ENCODE measurements around the gene NDUFS1. TPM values are rescaled to one million over a fixed set of nuclear protein-coding genes. Genes with fewer than 3 reads are reported as not detected.
A peak's percentile ranks its signal among the peaks of the same experiment; 100 is the strongest.

Gene NDUFS1
- total and polyA plus RNA-seq, 9 of the 15 experiments (the other 6 are each of a cell fraction or from before 2014, with no cell fraction given) = 75.0 to 130 (median 91.5) TPM

GRCh38 chr2:206085742-206086445 lies 73.3 kb downstream of the NDUFS1 start, which contains the start of gene INO80D (continued):
- TF ChIP-seq GTF3C2 (IDR thresholded peaks at IDR 0.05; ENCODE audit: borderline replicate concordance, extremely low read depth, insufficient read length) = no peak

- ATAC-seq (peak; percentile 35), DNase-seq (ENCODE audit: extremely low read depth in 1 of 4, low spot score in 3 of 4) (peak; percentile 40 to 58 (median 49)), FAIRE-seq (no peak)
- WGBS (ENCODE audit: insufficient coverage, low coverage, missing lambda C conversion rate) = 2% methylated on average over 12 of the region's 88 CpGs
- Histone ChIP-seq H3K9ac (ENCODE audit: insufficient read depth in 1 of 2, low read depth in 2 of 2, low read length in 2 of 2) (peak overlapping the region; percentile 96), H3K4me2 (ENCODE audit: insufficient read depth, low read length) (peak overlapping the region; percentile 90; the same call in 1 of the 2 replicates), H3K4me1 (replicated peaks in 1 of 2; ENCODE audit: control insufficient read depth in 2 of 2, insufficient read depth in 2 of 2, low read length in 2 of 2) (peaks cover 3 to 4% of the 10 kb centered on the region in 2 experiments; a peak in 3 of 5 replicates), H2AFZ (ENCODE audit: low read depth, low read length) (peak overlapping the region; percentile 83), H3K9me1 (ENCODE audit: control insufficient read depth, insufficient read depth, low read length) (no peaks in the 10 kb centered on the region), H3K36me3 (ENCODE audit: control insufficient read depth, insufficient read depth, low read length) (no peaks in the 10 kb centered on the region), H3K4me3 (peak overlapping the region; percentile 76), H3K27me3 (ENCODE audit: control insufficient read depth in 2 of 2, insufficient read depth in 2 of 2, low read length in 2 of 2) (no peaks in the 10 kb centered on the region), H3K9me3 (replicated peaks; ENCODE audit: control insufficient read depth, insufficient read depth, low read depth, low read length) (no peaks in the 10 kb centered on the region), H3K27ac (ENCODE audit: extremely low read depth, low read depth, low read length) (peak overlapping the region; percentile 96), H3K79me2 (ENCODE audit: control insufficient read depth, insufficient read depth, low read length) (peaks cover 68% of the 10 kb centered on the region), H4K20me1 (replicated peaks; ENCODE audit: control insufficient read depth, insufficient read depth, low read length) (no peaks in the 10 kb centered on the region)
- ChIA-PET CTCF (ENCODE audit: low intra/inter-chr PET ratio) (no interaction called here), POLR2A (interaction anchor here (0.7 to 2.3 kb wide), 3 partner anchors 12 to 26 kb away, joined by 3 to 9 read pairs (median 5); no protein-coding TSS in a partner anchor)
- intact Hi-C loops (cut with micrococcal nuclease) (loop anchor here (5.0 kb wide), 1 partner anchor 72 kb away; the partner anchor contains the start of genes EEF1B2 and NDUFS1), in situ Hi-C loops (cut with MboI) (no loop called here)
- no TSS peak for BruUV-seq (replicated peaks)
- TF ChIP-seq HMGN3 (IDR thresholded peaks at IDR 0.05; ENCODE audit: borderline replicate concordance, extremely low read depth, insufficient read length, low read depth, low read length) = peak; percentile 23
- no peak for TF ChIP-seq L3MBTL2 (IDR thresholded peaks at IDR 0.05)
- TF ChIP-seq CCAR2 (IDR thresholded peaks at IDR 0.05; ENCODE audit: low read depth, low read length) = no peak
- no peak for TF ChIP-seq MEIS2 (IDR thresholded peaks at IDR 0.05; ENCODE audit: partially characterized antibody)
Measured at GRCh38 chr2:206084870-206085741, 74.1 kb downstream of the NDUFS1 start.

Measured in K562 (cell line).